ENCODE results near the gene PTGR2. TPM values are rescaled to one million over a fixed set of nuclear protein-coding genes. Genes with fewer than 3 reads are reported as not detected.
"Not testable (repeated sequence)": the region's sequence is repeated elsewhere in the genome, so short reads cannot be mapped to it uniquely, and the experiment has no call there.

Gene PTGR2
- total RNA-seq (2014; rRNA removed; shearing (Covaris generic)), result 2.1 and 6.6 TPM in 2 replicates

GRCh38 chr14:73851567-73852382 is at the start of gene PTGR2:
Gene PTGR2, plus strand, starts transcription at chr14:73851831. Its CDS starts 7,032 bp downstream, at chr14:73858863.
- peak; percentile 93 for DNase-seq (ENCODE audit: low spot score)

GRCh38 chr14:73802431-73803188 is 49.0 kb upstream of the PTGR2 start:
- no peak for DNase-seq (ENCODE audit: low spot score)
- in situ Hi-C loops (cut with HindIII; ENCODE audit: low sequenced_read_pairs), result no loop called here

More at GRCh38 chr14:73851567-73852382, at the start of gene PTGR2:
- in situ Hi-C loops (cut with HindIII; ENCODE audit: low sequenced_read_pairs), result no loop called here

- in situ Hi-C loops (cut with HindIII; ENCODE audit: low sequenced_read_pairs), result no loop called here
- no peak for DNase-seq (ENCODE audit: low spot score)
Measured at GRCh38 chr14:73804636-73805035, 47.0 kb upstream of the PTGR2 start.

GRCh38 chr14:73807457-73807856 is 44.2 kb upstream of the PTGR2 start:
- in situ Hi-C loops (cut with HindIII; ENCODE audit: low sequenced_read_pairs), result no loop called here
- DNase-seq (ENCODE audit: low spot score), result no peak

GRCh38 chr14:73809391-73809790 is 42.2 kb upstream of the PTGR2 start:
- in situ Hi-C loops (cut with HindIII; ENCODE audit: low sequenced_read_pairs), result no loop called here
- DNase-seq (ENCODE audit: low spot score), result no peak

- in situ Hi-C loops (cut with HindIII; ENCODE audit: low sequenced_read_pairs), result no loop called here
- DNase-seq (ENCODE audit: low spot score), result no peak
Measured at GRCh38 chr14:73810478-73811163, 41.0 kb upstream of the PTGR2 start.

DNA sequence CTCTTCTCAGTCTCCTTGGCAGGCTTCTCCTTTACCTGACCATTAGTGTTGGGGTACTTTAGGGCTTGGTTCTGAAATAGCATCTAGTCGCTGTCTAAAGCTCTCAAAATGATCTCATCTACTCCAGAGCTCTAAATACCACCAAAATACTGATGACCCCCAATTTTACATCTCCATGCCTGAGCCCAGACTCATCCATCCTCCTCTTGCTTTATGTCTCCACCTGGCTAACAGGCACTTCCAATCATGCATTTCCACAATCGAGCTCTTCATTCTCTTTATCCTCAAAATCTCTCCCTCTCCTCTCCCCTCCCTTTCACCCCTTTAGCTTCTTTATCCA is 40.5 kb upstream of the PTGR2 start:
- in situ Hi-C loops (cut with HindIII; ENCODE audit: low sequenced_read_pairs), result no loop called here
- DNase-seq (ENCODE audit: low spot score), result no peak

GRCh38 chr14:73814153-73814552 is 37.5 kb upstream of the PTGR2 start:
- no peak for DNase-seq (ENCODE audit: low spot score)
- in situ Hi-C loops (cut with HindIII; ENCODE audit: low sequenced_read_pairs), result no loop called here

- in situ Hi-C loops (cut with HindIII; ENCODE audit: low sequenced_read_pairs), result no loop called here
- no peak for DNase-seq (ENCODE audit: low spot score)
Measured at GRCh38 chr14:73815849-73816248, 35.8 kb upstream of the PTGR2 start.

GRCh38 chr14:73816393-73816816 is 35.2 kb upstream of the PTGR2 start:
- no peak for DNase-seq (ENCODE audit: low spot score)
- in situ Hi-C loops (cut with HindIII; ENCODE audit: low sequenced_read_pairs), result no loop called here

- no peak for DNase-seq (ENCODE audit: low spot score)
- in situ Hi-C loops (cut with HindIII; ENCODE audit: low sequenced_read_pairs), result no loop called here
Measured at GRCh38 chr14:73817020-73817655, 34.5 kb upstream of the PTGR2 start.

- in situ Hi-C loops (cut with HindIII; ENCODE audit: low sequenced_read_pairs), result no loop called here
- no peak for DNase-seq (ENCODE audit: low spot score)
Measured at GRCh38 chr14:73818821-73819220, 32.8 kb upstream of the PTGR2 start.

- no peak for DNase-seq (ENCODE audit: low spot score)
- in situ Hi-C loops (cut with HindIII; ENCODE audit: low sequenced_read_pairs), result no loop called here
Measured at GRCh38 chr14:73820631-73821030, 31.0 kb upstream of the PTGR2 start.

- in situ Hi-C loops (cut with HindIII; ENCODE audit: low sequenced_read_pairs), result no loop called here
Measured at GRCh38 chr14:73823339-73823885, 28.2 kb upstream of the PTGR2 start.

DNA sequence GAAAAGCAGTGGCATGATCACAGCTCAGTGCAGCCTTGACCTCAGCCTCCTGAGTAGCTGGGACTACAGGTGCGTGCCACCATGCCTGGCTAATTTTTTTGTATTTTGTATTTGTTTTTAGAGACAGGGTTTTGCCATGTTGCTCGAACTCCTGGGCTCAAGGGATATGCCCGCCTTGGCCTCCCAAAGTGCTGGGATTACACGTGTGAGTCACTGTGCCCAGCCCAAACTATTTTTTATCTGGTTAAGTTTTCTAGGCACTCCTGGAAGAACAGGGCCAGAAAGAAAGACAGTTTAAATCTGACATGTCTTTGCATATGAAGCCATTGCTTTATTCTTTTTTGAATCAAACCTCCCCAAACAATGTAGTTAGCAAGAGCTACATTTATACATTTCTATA is 27.5 kb upstream of the PTGR2 start:
- DNase-seq (ENCODE audit: low spot score), result no peak
- in situ Hi-C loops (cut with HindIII; ENCODE audit: low sequenced_read_pairs), result no loop called here

More at GRCh38 chr14:73823339-73823885, 28.2 kb upstream of the PTGR2 start:
- no peak for DNase-seq (ENCODE audit: low spot score)

DNA sequence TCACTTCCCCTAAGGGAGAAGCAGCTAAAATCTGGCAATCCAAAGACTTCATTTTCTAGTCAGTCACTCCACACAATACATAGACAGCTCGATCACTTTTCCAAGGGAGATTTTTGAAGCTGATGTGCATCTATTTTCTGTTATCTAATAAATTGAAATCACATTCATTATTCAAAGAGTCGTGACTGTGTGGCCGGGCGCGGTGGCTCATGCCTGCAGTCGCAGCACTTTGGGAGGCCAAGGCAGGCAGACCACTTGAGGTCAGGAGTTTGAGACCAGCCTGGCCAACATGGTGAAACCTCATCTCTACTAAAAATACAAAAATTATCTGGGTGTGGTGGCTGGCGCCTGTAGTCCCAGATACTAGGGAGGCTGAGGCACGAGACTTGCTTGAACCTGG is 27.1 kb upstream of the PTGR2 start:
- no peak for DNase-seq (ENCODE audit: low spot score)
- in situ Hi-C loops (cut with HindIII; ENCODE audit: low sequenced_read_pairs), result no loop called here

GRCh38 chr14:73825551-73826188 is 26.0 kb upstream of the PTGR2 start:
- DNase-seq (ENCODE audit: low spot score), result peak; percentile 72
- in situ Hi-C loops (cut with HindIII; ENCODE audit: low sequenced_read_pairs), result no loop called here

GRCh38 chr14:73827190-73827589 is 24.4 kb upstream of the PTGR2 start:
- DNase-seq (ENCODE audit: low spot score); in situ Hi-C loops (cut with HindIII; ENCODE audit: low sequenced_read_pairs): not testable (repeated sequence)

- no peak for DNase-seq (ENCODE audit: low spot score)
- in situ Hi-C loops (cut with HindIII; ENCODE audit: low sequenced_read_pairs), result no loop called here
Measured at GRCh38 chr14:73829071-73829470, 22.6 kb upstream of the PTGR2 start.
